ENCODE results near the gene PDPN. TPM values are rescaled to one million over a fixed set of nuclear protein-coding genes. Genes with fewer than 3 reads are reported as not detected.

PDPN gene, protein sequence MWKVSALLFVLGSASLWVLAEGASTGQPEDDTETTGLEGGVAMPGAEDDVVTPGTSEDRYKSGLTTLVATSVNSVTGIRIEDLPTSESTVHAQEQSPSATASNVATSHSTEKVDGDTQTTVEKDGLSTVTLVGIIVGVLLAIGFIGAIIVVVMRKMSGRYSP
- total RNA-seq = 32.9 and 44.9 TPM in 2 replicates

DNA sequence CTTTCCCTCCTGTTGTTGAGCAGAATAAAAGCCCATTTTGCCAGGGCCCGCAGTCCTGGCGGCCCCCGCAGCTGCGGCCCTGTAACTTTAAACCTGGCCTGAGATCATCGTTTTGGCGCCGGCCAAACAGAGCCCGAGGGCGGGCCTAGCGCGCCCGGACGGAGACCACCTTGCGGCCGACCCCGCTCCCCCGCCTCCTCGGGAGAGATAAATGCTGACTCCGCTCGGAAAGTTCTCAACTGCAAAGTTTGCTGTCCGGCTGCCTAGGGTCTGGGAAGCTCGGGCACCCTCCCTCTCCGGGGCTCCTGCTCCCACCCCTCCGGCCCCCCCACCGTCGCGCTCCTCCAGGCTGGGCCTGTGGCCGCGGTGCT, at the start of gene PDPN:
PDPN (plus strand) TSS at position 238 of the 371 bp plus-strand sequence. CDS start 202 bp downstream, outside the sequence.

Other genes with a start within 250 kb of the PDPN start
- not detected in 2 replicates for gene PRAMEF14, start 236.7 kb upstream of the PDPN start, total RNA-seq
- not detected in 2 replicates for gene PRAMEF19, start 211.9 kb upstream of the PDPN start, total RNA-seq
- gene PRAMEF17, start 194.2 kb upstream of the PDPN start, total RNA-seq = not detected in 2 replicates
- gene PRAMEF20, start 173.4 kb upstream of the PDPN start, total RNA-seq = not detected in 2 replicates
- gene LRRC38, start 69.8 kb upstream of the PDPN start, total RNA-seq = 1.1 TPM in 1 of 2 replicates, not detected in the other
- 8.3 and 10.5 TPM in 2 replicates for gene PRDM2, start 116.4 kb downstream of the PDPN start, total RNA-seq